Measurements from ENCODE around the gene CCSER2.
"Not testable (repeated sequence)": the region's sequence is repeated elsewhere in the genome, so short reads cannot be mapped to it uniquely, and the experiment has no call there.

The CCSER2 gene

GRCh38 chr10:84311576-84311975 is 16.8 kb upstream of the CCSER2 start:
- no peak for DNase-seq (ENCODE audit: low read depth)

- no peak for DNase-seq (ENCODE audit: low read depth)
Measured at GRCh38 chr10:84312816-84313215, 15.6 kb upstream of the CCSER2 start.

- no peak for DNase-seq (ENCODE audit: low read depth)
Measured at GRCh38 chr10:84314275-84314674, 14.1 kb upstream of the CCSER2 start.

- no peak for DNase-seq (ENCODE audit: low read depth)
Measured at GRCh38 chr10:84317174-84317573, 11.2 kb upstream of the CCSER2 start.

- no peak for DNase-seq (ENCODE audit: low read depth)
Measured at GRCh38 chr10:84321902-84322301, 6.5 kb upstream of the CCSER2 start.

GRCh38 chr10:84323566-84323965 is 4.8 kb upstream of the CCSER2 start:
- DNase-seq (ENCODE audit: low read depth), result not testable (repeated sequence)

GRCh38 chr10:84326995-84327394 is 1.4 kb upstream of the CCSER2 start:
- DNase-seq (ENCODE audit: low read depth), result not testable (repeated sequence)

GRCh38 chr10:84329196-84329611 is 815 bp downstream of the CCSER2 start:
- DNase-seq (ENCODE audit: low read depth), result no peak

- no peak for DNase-seq (ENCODE audit: low read depth)
Measured at GRCh38 chr10:84329986-84330651, 1.7 kb downstream of the CCSER2 start.

GRCh38 chr10:84331091-84331490 is 2.7 kb downstream of the CCSER2 start:
- no peak for DNase-seq (ENCODE audit: low read depth)

GRCh38 chr10:84333864-84334451 is 5.6 kb downstream of the CCSER2 start:
- no peak for DNase-seq (ENCODE audit: low read depth)

- DNase-seq (ENCODE audit: low read depth), result no peak
Measured at GRCh38 chr10:84334811-84335210, 6.4 kb downstream of the CCSER2 start.

- no peak for DNase-seq (ENCODE audit: low read depth)
Measured at GRCh38 chr10:84335516-84335915, 7.1 kb downstream of the CCSER2 start.

- no peak for DNase-seq (ENCODE audit: low read depth)
Measured at GRCh38 chr10:84336406-84337090, 8.2 kb downstream of the CCSER2 start.

- no peak for DNase-seq (ENCODE audit: low read depth)
Measured at GRCh38 chr10:84337199-84337598, 8.8 kb downstream of the CCSER2 start.

GRCh38 chr10:84339025-84339424 is 10.6 kb downstream of the CCSER2 start:
- DNase-seq (ENCODE audit: low read depth), result no peak

- DNase-seq (ENCODE audit: low read depth), result no peak
Measured at GRCh38 chr10:84340187-84340586, 11.8 kb downstream of the CCSER2 start.

- no peak for DNase-seq (ENCODE audit: low read depth)
Measured at GRCh38 chr10:84340632-84341537, 12.5 kb downstream of the CCSER2 start.

- DNase-seq (ENCODE audit: low read depth), result no peak
Measured at GRCh38 chr10:84341538-84341856, 13.1 kb downstream of the CCSER2 start.

GRCh38 chr10:84341983-84342382 is 13.6 kb downstream of the CCSER2 start:
- no peak for DNase-seq (ENCODE audit: low read depth)

- no peak for DNase-seq (ENCODE audit: low read depth)
Measured at GRCh38 chr10:84342584-84342983, 14.2 kb downstream of the CCSER2 start.

- DNase-seq (ENCODE audit: low read depth), result no peak
Measured at GRCh38 chr10:84343831-84344230, 15.4 kb downstream of the CCSER2 start.

- no peak for DNase-seq (ENCODE audit: low read depth)
Measured at GRCh38 chr10:84344526-84344925, 16.1 kb downstream of the CCSER2 start.
